GM23248 (cell line): Measurements from ENCODE around the gene GTF3C2.

ENCODE experiments used
- EZH2 ChIP-seq: fragments of 200-600 bp; sonication (generic); IDR thresholded peaks from 2 replicates; pipeline ENCODE4 v1.6.1; 2018; ENCODE audit warnings: antibody characterized with exemption, mild to moderate bottlenecking; ENCODE audit not compliant: insufficient read depth, poor library complexity, severe bottlenecking
- EZH2phosphoT487 ChIP-seq: fragments of 200-600 bp; sonication (generic); IDR thresholded peaks from 2 replicates; pipeline ENCODE4 v1.6.1; 2018; ENCODE audit warnings: antibody characterized with exemption, moderate library complexity, mild to moderate bottlenecking, low read depth; ENCODE audit not compliant: insufficient read depth

GRCh38 chr2:27376151-27376865 lies 19.7 kb upstream of the GTF3C2 start:
- TF ChIP-seq EZH2phosphoT487, result no peak
- TF ChIP-seq EZH2, result no peak
